PC-9 (cell line): Measurements from ENCODE around the gene SPP1. TPM values are rescaled to one million over a fixed set of nuclear protein-coding genes. Genes with fewer than 3 reads are reported as not detected.

Experiments used
- BruUV-seq: library from RNA; stranded (reverse); fragments of 400-500 nt; replicated peaks from 2 replicates; lab custom pipeline; 2021; lab: Mats Ljungman, UMichigan
- CTCF ChIA-PET: fragments of 300-600 bp; sonication (Branson Sonifier 250); formaldehyde crosslinking; loops from one replicate; lab custom pipeline; 2022; ENCODE audit warnings: antibody characterized with exemption; lab: Charles Lee
- POLR2A ChIA-PET: fragments of 300-600 bp; sonication (Branson Sonifier 250); formaldehyde crosslinking; loops from one replicate; lab custom pipeline; 2022; ENCODE audit warnings: antibody characterized with exemption; ENCODE audit not compliant: unreplicated experiment; lab: Charles Lee
- DNase-seq, 2 experiments: peaks; one replicate each; pipeline versions ENCODE4 v3.0.0 to v3.0.0-alpha.2; 2015 to 2022; ENCODE audit warnings: mixed read lengths in 1 of 2
- H2AFZ ChIP-seq: fragments of 200-600 bp; sonication (generic); 2 replicates; pipeline ENCODE4 v1.8.1; 2017; ENCODE audit warnings: antibody characterized with exemption
- H3F3A ChIP-seq: fragments of 200-600 bp; sonication (generic); 2 replicates; pipeline ENCODE4 v1.8.1; 2017; ENCODE audit warnings: antibody characterized with exemption, mild to moderate bottlenecking, low read depth; ENCODE audit not compliant: insufficient read depth
- H3K27ac ChIP-seq: fragments of 200-600 bp; sonication (generic); 2 replicates; pipeline ENCODE4 v1.6.1; 2016; ENCODE audit warnings: mixed run types
- H3K27me3 ChIP-seq: fragments of 200-600 bp; sonication (generic); 2 replicates; pipeline ENCODE4 v1.6.1; 2016; ENCODE audit warnings: low read depth, mixed run types; ENCODE audit not compliant: insufficient read depth
- H3K36me3 ChIP-seq: fragments of 200-600 bp; sonication (generic); 2 replicates; pipeline ENCODE4 v1.6.1; 2016; ENCODE audit warnings: low read depth, mixed run types
- H3K4me1 ChIP-seq: fragments of 200-600 bp; sonication (generic); replicated peaks from 2 replicates; pipeline ENCODE4 v1.6.1; 2016; ENCODE audit warnings: mixed run types; ENCODE audit not compliant: insufficient read depth
- H3K4me2 ChIP-seq: fragments of 200-600 bp; sonication (generic); 2 replicates; pipeline ENCODE4 v1.6.1; 2017; ENCODE audit warnings: mixed run types
- H3K4me3 ChIP-seq: fragments of 200-600 bp; sonication (generic); 2 replicates; pipeline ENCODE4 v1.6.1; 2016; ENCODE audit warnings: mixed run types
- H3K79me2 ChIP-seq: fragments of 200-600 bp; sonication (generic); 2 replicates; pipeline ENCODE4 v1.6.1; 2017; ENCODE audit warnings: low read depth, mixed run types
- H3K9me2 ChIP-seq: fragments of 200-600 bp; sonication (generic); 2 replicates; pipeline ENCODE4 v1.8.1; 2017; ENCODE audit warnings: mild to moderate bottlenecking; ENCODE audit not compliant: insufficient read depth
- H3K9me3 ChIP-seq: fragments of 200-600 bp; sonication (generic); 2 replicates; pipeline ENCODE4 v1.8.1; 2016; ENCODE audit warnings: low read depth; ENCODE audit not compliant: insufficient read depth
- H4K20me1 ChIP-seq: fragments of 200-600 bp; sonication (generic); 2 replicates; pipeline ENCODE4 v1.8.1; 2017; ENCODE audit not compliant: insufficient read depth
- CTCF ChIP-seq: fragments of 200-600 bp; sonication (generic); conservative IDR thresholded peaks from 2 replicates; pipeline ENCODE4 v1.6.1; 2017; ENCODE audit warnings: mixed run types, antibody characterized with exemption, mild to moderate bottlenecking, moderate library complexity
- EZH2 ChIP-seq: fragments of 200-600 bp; sonication (generic); IDR thresholded peaks from 2 replicates; pipeline ENCODE4 v1.8.0; 2017; ENCODE audit warnings: antibody characterized with exemption, low read depth
- intact Hi-C: fragments of 100-400 bp; cut with micrococcal nuclease; formaldehyde crosslinking; loops from one replicate; pipeline ENCODE4 v1.10.0; 2022; ENCODE audit not compliant: unreplicated experiment
- total RNA-seq: library from RNA; stranded (reverse); gene quantifications from 2 replicates; pipeline ENCODE4 v1.2.3, GENCODE V29; 2021

Gene SPP1
- total RNA-seq, 1 experiment from 2014 or later, result 212 TPM

GRCh38 chr4:87956501-87956900, 19.0 kb upstream of the SPP1 start:
- BruUV-seq, result no TSS peak
- CTCF ChIA-PET, result no interaction called here

GRCh38 chr4:87957061-87957460, 18.5 kb upstream of the SPP1 start:
- H3K9me2 ChIP-seq, result no peaks in the 10 kb centered on the region
- peaks cover 7% of the 10 kb centered on the region for H3K4me1 ChIP-seq
- H3K36me3 ChIP-seq, result no peaks in the 10 kb centered on the region
- no TSS peak for BruUV-seq
- no peak overlapping the region for H2AFZ ChIP-seq
- H3K4me3 ChIP-seq, result no peak overlapping the region
- no peaks in the 10 kb centered on the region for H3K9me3 ChIP-seq
- ChIA-PET POLR2A (no interaction called here), CTCF (no interaction called here)
- H4K20me1 ChIP-seq, result no peaks in the 10 kb centered on the region
- no peaks in the 10 kb centered on the region for H3K27me3 ChIP-seq
- DNase-seq, result no peak
- H3K27ac ChIP-seq, result no peak overlapping the region
- no peak overlapping the region for H3K4me2 ChIP-seq
- H3F3A ChIP-seq, result no peaks in the 10 kb centered on the region
- TF ChIP-seq EZH2 (no peak), CTCF (no peak)
- intact Hi-C loops, result no loop called here
- no peaks in the 10 kb centered on the region for H3K79me2 ChIP-seq

More at GRCh38 chr4:87956501-87956900, 19.0 kb upstream of the SPP1 start:
- Histone ChIP-seq H3K4me3 (no peak overlapping the region), H4K20me1 (no peaks in the 10 kb centered on the region), H3K4me2 (no peak overlapping the region), H2AFZ (no peak overlapping the region), H3K27me3 (no peaks in the 10 kb centered on the region), H3K9me3 (no peaks in the 10 kb centered on the region), H3K36me3 (no peaks in the 10 kb centered on the region), H3K9me2 (no peaks in the 10 kb centered on the region), H3K4me1 (peaks cover under 1% of the 10 kb centered on the region; the same call in 1 of the 2 replicates), H3F3A (no peaks in the 10 kb centered on the region), H3K27ac (no peak overlapping the region), H3K79me2 (no peaks in the 10 kb centered on the region)
- intact Hi-C loops, result no loop called here
- TF ChIP-seq CTCF, result no peak
- POLR2A ChIA-PET, result no interaction called here
- DNase-seq, result no peak

- Histone ChIP-seq H3K4me2 (no peak overlapping the region), H3K27ac (peak overlapping the region; percentile 43)
- BruUV-seq, result no TSS peak
Measured at GRCh38 chr4:87961993-87962392, 13.5 kb upstream of the SPP1 start.

More at GRCh38 chr4:87961993-87962392, 13.5 kb upstream of the SPP1 start:
- TF ChIP-seq CTCF (no peak), EZH2 (no peak)
- Histone ChIP-seq H3K27me3 (no peaks in the 10 kb centered on the region), H3K36me3 (no peaks in the 10 kb centered on the region), H3K4me1 (peaks cover 17% of the 10 kb centered on the region), H3F3A (no peaks in the 10 kb centered on the region), H3K4me3 (no peak overlapping the region), H3K9me2 (no peaks in the 10 kb centered on the region), H3K79me2 (no peaks in the 10 kb centered on the region), H4K20me1 (no peaks in the 10 kb centered on the region), H2AFZ (no peak overlapping the region), H3K9me3 (peaks cover 4% of the 10 kb centered on the region; the same call in 1 of the 2 replicates)
- ChIA-PET POLR2A (interaction anchor here (0.6 to 0.7 kb wide), 2 partner anchors 60 to 741 kb away, joined by 4 to 8 read pairs; no protein-coding TSS in a partner anchor), CTCF (interaction anchor here (0.9 kb wide), 1 partner anchor 23 kb away, joined by 4 read pairs; no protein-coding TSS in a partner anchor)
- intact Hi-C loops, result no loop called here
- DNase-seq, result peak; percentile 35 to 59
